HEK293 (cell line): ENCODE data around the gene PTGES2.
A peak's percentile ranks its signal among the peaks of the same experiment; 100 is the strongest.

Experiments used
- BCL11B ChIP-seq: fragments of 450-650 bp; formaldehyde crosslinking; IDR thresholded peaks from 2 replicates; pipeline ENCODE4 v1.5.1; 2016; ENCODE audit warnings: low read depth, missing biosample characterization, missing genetic modification characterization
- HOXC10 ChIP-seq: sonication (generic); formaldehyde crosslinking; IDR thresholded peaks from 2 replicates; pipeline ENCODE4 v1.8.1; 2023; ENCODE audit warnings: mild to moderate bottlenecking, missing genetic modification reagents
- IKZF3 ChIP-seq: fragments of 450-650 bp; IDR thresholded peaks from 2 replicates; pipeline ENCODE4 v1.5.0; 2018; ENCODE audit warnings: missing biosample characterization, mild to moderate bottlenecking, missing genetic modification characterization, moderate library complexity
- KLF7 ChIP-seq: fragments of 450-650 bp; formaldehyde crosslinking; IDR thresholded peaks from 2 replicates; pipeline ENCODE4 v1.5.1; 2016; ENCODE audit warnings: missing biosample characterization, missing genetic modification characterization, borderline replicate concordance
- MEIS1 ChIP-seq: sonication (generic); formaldehyde crosslinking; IDR thresholded peaks from 2 replicates; pipeline ENCODE4 v1.8.1; 2022; ENCODE audit warnings: missing genetic modification reagents, mild to moderate bottlenecking, borderline replicate concordance
- PRDM4 ChIP-seq: fragments of 450-650 bp; formaldehyde crosslinking; IDR thresholded peaks from 2 replicates; pipeline ENCODE4 v1.5.1; 2017; ENCODE audit warnings: missing biosample characterization, missing genetic modification characterization
- ZNF239 ChIP-seq: fragments of 450-650 bp; formaldehyde crosslinking; IDR thresholded peaks from 2 replicates; pipeline ENCODE4 v1.5.1; 2016; ENCODE audit warnings: missing biosample characterization, missing genetic modification characterization
- ZNF274 ChIP-seq, 2 experiments: fragments of 200-500 bp in 1 of 2; fragments of 450-650 bp in 1 of 2; sonication (Bioruptor generic) in 1 of 2; formaldehyde crosslinking in 1 of 2; IDR thresholded peaks; 2 replicates each; pipeline versions ENCODE4 v1.5.1 to v1.6.1; 2014 to 2016; ENCODE audit warnings: borderline replicate concordance in 1 of 2, inconsistent platforms in 1 of 2, low read length in 1 of 2, missing biosample characterization in 1 of 2, missing genetic modification characterization in 1 of 2
- ZNF350 ChIP-seq: fragments of 450-650 bp; formaldehyde crosslinking; IDR thresholded peaks from 2 replicates; pipeline ENCODE4 v1.5.0; 2017; ENCODE audit warnings: missing biosample characterization, mild to moderate bottlenecking, missing genetic modification characterization
- ZNF354C ChIP-seq: fragments of 450-650 bp; formaldehyde crosslinking; IDR thresholded peaks from 2 replicates; pipeline ENCODE4 v1.5.1; 2016; ENCODE audit warnings: missing biosample characterization, missing genetic modification characterization, low read depth, borderline replicate concordance
- ZNF391 ChIP-seq: fragments of 450-650 bp; formaldehyde crosslinking; IDR thresholded peaks from 2 replicates; pipeline ENCODE4 v1.5.1; 2016; ENCODE audit warnings: low read depth, missing biosample characterization, missing genetic modification characterization, borderline replicate concordance
- ZNF394 ChIP-seq: fragments of 450-650 bp; formaldehyde crosslinking; IDR thresholded peaks from 2 replicates; pipeline ENCODE4 v1.5.1; 2016; ENCODE audit warnings: missing biosample characterization, missing genetic modification characterization, mild to moderate bottlenecking, moderate library complexity, borderline replicate concordance
- ZNF423 ChIP-seq: fragments of 450-650 bp; formaldehyde crosslinking; IDR thresholded peaks from 2 replicates; pipeline ENCODE4 v1.5.1; 2016; ENCODE audit warnings: missing biosample characterization, missing genetic modification characterization
- ZNF501 ChIP-seq: fragments of 450-650 bp; formaldehyde crosslinking; IDR thresholded peaks from 2 replicates; pipeline ENCODE4 v1.5.1; 2016; ENCODE audit warnings: missing biosample characterization, missing genetic modification characterization
- ZNF624 ChIP-seq: fragments of 450-650 bp; formaldehyde crosslinking; IDR thresholded peaks from 2 replicates; pipeline ENCODE4 v1.5.1; 2017; ENCODE audit warnings: missing biosample characterization, missing genetic modification characterization
- ZNF639 ChIP-seq: fragments of 450-650 bp; formaldehyde crosslinking; IDR thresholded peaks from 2 replicates; pipeline ENCODE4 v1.5.1; 2016; ENCODE audit warnings: missing biosample characterization, missing genetic modification characterization
- ZNF692 ChIP-seq: fragments of 450-650 bp; formaldehyde crosslinking; IDR thresholded peaks from 2 replicates; pipeline ENCODE4 v1.5.1; 2016; ENCODE audit warnings: missing biosample characterization, missing genetic modification characterization
- ZNF76 ChIP-seq: fragments of 450-650 bp; formaldehyde crosslinking; IDR thresholded peaks from 2 replicates; pipeline ENCODE4; 2016; ENCODE audit warnings: low read depth, missing biosample characterization, missing genetic modification characterization, borderline replicate concordance
- ZNF776 ChIP-seq: fragments of 450-650 bp; formaldehyde crosslinking; IDR thresholded peaks from 2 replicates; pipeline ENCODE4 v1.5.0; 2017; ENCODE audit warnings: missing biosample characterization, missing genetic modification characterization, borderline replicate concordance
- ZSCAN30 ChIP-seq: fragments of 450-650 bp; IDR thresholded peaks from 2 replicates; pipeline ENCODE4 v1.5.1; 2018; ENCODE audit warnings: missing biosample characterization, mild to moderate bottlenecking, missing genetic modification characterization, moderate library complexity
- ZXDB ChIP-seq: fragments of 450-650 bp; formaldehyde crosslinking; IDR thresholded peaks from 2 replicates; pipeline ENCODE4 v1.5.1; 2016; ENCODE audit warnings: missing biosample characterization, missing genetic modification characterization
- TF ChIP-seq, protein P1 (sequence below): fragments of 450-650 bp; formaldehyde crosslinking; IDR thresholded peaks from 2 replicates; pipeline ENCODE4 v1.5.1; 2016; ENCODE audit warnings: missing biosample characterization, missing genetic modification characterization
- TF ChIP-seq, protein P2 (sequence below): fragments of 450-650 bp; formaldehyde crosslinking; IDR thresholded peaks from 2 replicates; pipeline ENCODE4 v1.5.1; 2016; ENCODE audit warnings: missing biosample characterization, missing genetic modification characterization
- TF ChIP-seq, protein P3 (sequence below): fragments of 450-650 bp; formaldehyde crosslinking; IDR thresholded peaks from 2 replicates; pipeline ENCODE4 v1.5.1; 2016; ENCODE audit warnings: missing biosample characterization, missing genetic modification characterization
- TF ChIP-seq, protein P4 (sequence below): fragments of 450-650 bp; formaldehyde crosslinking; IDR thresholded peaks from 2 replicates; pipeline ENCODE4 v1.5.0; 2017; ENCODE audit warnings: missing biosample characterization, missing genetic modification characterization, borderline replicate concordance

PTGES2 gene

DNA sequence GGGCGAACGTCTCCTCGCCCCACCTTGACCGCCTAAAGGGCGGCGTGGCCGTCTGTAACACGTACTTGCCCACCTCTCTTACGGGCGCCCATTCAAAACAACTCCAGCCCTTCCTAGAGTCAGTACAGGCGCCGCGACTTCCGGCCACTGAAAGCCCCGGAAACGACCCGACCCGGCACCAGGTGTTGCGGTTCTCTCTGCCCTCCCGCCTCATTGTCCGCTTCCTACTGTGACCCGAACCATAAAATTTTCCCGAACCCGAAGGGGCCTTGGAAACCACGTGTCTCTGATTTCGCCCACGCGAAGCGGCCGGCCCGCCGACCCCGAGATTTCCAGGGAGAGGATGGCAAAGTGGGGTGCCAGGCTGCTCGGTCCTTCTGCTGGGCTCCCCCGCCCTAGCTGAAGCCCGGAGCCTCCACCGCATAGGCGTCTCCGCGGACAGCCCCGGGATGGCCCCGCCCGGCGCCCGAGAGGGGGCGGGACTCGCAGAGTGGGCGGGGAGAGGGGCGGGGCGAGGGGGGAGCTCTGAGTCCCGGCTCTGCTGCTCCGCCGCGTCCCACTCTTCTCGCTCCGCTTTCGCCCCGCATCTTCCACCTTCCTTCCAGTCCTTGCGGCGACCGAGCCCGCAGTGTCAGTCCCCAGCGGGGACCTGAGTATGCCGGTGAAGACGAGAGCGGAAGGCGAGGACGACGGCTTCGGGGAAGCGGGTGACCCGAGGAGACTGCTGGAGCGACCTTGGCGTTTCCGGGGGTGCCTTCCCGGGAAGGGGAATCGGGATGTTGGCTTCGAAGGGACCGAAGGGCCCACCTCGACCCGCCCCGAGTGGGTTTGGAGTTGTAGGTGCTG lies 684 bp upstream of the PTGES2 start (continued):
- TF ChIP-seq ZNF639 (tag by site-specific recombination) (no peak), ZNF76 (tag by site-specific recombination) (peak; percentile 44; the same call in 1 of the 2 replicates), ZNF501 (tag by site-specific recombination) (0 out of 2 replicates have a peak, but pooled peaks have one; percentile 28), ZNF624 (tag by site-specific recombination) (no peak), HOXC10 (CRISPR knock-in tag) (no peak), ZXDB (peak; percentile 47), ZNF354C (tag by site-specific recombination) (no peak), ZNF423 (tag by site-specific recombination) (0 out of 2 replicates have a peak, but pooled peaks have one; percentile 6), MEIS1 (CRISPR knock-in tag) (no peak), ZSCAN30 (tag by site-specific recombination) (peak; percentile 44; the same call in 1 of the 2 replicates), ZNF239 (tag by site-specific recombination) (no peak), PRDM4 (0 out of 2 replicates have a peak, but pooled peaks have one; percentile 10), ZNF776 (tag by site-specific recombination) (no peak), ZNF692 (tag by site-specific recombination) (peak; percentile 24; the same call in 1 of the 2 replicates), ZNF274 (IDR thresholded peaks at IDR 0.05; ENCODE audit: low read length) (no peak), ZNF274 (tag by site-specific recombination; IDR thresholded peaks at IDR 0.05; ENCODE audit: borderline replicate concordance) (no peak), ZNF394 (tag by site-specific recombination) (0 out of 2 replicates have a peak, but pooled peaks have one; percentile 15), KLF7 (tag by site-specific recombination) (no peak), ZNF350 (tag by site-specific recombination) (no peak), IKZF3 (tag by site-specific recombination) (peak; percentile 75), ZNF391 (no peak), BCL11B (peak; percentile 7; the same call in 1 of the 2 replicates)
- TF ChIP-seq, protein P1, sequence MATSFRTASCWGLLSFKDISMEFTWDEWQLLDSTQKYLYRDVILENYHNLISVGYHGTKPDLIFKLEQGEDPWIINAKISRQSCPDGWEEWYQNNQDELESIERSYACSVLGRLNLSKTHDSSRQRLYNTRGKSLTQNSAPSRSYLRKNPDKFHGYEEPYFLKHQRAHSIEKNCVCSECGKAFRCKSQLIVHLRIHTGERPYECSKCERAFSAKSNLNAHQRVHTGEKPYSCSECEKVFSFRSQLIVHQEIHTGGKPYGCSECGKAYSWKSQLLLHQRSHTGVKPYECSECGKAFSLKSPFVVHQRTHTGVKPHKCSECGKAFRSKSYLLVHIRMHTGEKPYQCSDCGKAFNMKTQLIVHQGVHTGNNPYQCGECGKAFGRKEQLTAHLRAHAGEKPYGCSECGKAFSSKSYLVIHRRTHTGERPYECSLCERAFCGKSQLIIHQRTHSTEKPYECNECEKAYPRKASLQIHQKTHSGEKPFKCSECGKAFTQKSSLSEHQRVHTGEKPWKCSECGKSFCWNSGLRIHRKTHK = no peak
- TF ChIP-seq, protein P2, sequence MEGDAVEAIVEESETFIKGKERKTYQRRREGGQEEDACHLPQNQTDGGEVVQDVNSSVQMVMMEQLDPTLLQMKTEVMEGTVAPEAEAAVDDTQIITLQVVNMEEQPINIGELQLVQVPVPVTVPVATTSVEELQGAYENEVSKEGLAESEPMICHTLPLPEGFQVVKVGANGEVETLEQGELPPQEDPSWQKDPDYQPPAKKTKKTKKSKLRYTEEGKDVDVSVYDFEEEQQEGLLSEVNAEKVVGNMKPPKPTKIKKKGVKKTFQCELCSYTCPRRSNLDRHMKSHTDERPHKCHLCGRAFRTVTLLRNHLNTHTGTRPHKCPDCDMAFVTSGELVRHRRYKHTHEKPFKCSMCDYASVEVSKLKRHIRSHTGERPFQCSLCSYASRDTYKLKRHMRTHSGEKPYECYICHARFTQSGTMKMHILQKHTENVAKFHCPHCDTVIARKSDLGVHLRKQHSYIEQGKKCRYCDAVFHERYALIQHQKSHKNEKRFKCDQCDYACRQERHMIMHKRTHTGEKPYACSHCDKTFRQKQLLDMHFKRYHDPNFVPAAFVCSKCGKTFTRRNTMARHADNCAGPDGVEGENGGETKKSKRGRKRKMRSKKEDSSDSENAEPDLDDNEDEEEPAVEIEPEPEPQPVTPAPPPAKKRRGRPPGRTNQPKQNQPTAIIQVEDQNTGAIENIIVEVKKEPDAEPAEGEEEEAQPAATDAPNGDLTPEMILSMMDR (tag by site-specific recombination) = 0 out of 2 replicates have a peak, but pooled peaks have one; percentile 5
- TF ChIP-seq, protein P3, sequence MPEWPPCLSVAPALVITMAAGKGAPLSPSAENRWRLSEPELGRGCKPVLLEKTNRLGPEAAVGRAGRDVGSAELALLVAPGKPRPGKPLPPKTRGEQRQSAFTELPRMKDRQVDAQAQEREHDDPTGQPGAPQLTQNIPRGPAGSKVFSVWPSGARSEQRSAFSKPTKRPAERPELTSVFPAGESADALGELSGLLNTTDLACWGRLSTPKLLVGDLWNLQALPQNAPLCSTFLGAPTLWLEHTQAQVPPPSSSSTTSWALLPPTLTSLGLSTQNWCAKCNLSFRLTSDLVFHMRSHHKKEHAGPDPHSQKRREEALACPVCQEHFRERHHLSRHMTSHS = no peak
- TF ChIP-seq, protein P4, sequence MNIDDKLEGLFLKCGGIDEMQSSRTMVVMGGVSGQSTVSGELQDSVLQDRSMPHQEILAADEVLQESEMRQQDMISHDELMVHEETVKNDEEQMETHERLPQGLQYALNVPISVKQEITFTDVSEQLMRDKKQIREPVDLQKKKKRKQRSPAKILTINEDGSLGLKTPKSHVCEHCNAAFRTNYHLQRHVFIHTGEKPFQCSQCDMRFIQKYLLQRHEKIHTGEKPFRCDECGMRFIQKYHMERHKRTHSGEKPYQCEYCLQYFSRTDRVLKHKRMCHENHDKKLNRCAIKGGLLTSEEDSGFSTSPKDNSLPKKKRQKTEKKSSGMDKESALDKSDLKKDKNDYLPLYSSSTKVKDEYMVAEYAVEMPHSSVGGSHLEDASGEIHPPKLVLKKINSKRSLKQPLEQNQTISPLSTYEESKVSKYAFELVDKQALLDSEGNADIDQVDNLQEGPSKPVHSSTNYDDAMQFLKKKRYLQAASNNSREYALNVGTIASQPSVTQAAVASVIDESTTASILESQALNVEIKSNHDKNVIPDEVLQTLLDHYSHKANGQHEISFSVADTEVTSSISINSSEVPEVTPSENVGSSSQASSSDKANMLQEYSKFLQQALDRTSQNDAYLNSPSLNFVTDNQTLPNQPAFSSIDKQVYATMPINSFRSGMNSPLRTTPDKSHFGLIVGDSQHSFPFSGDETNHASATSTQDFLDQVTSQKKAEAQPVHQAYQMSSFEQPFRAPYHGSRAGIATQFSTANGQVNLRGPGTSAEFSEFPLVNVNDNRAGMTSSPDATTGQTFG (tag by site-specific recombination) = no peak
